ENCODE measurements around the gene CBFA2T2. TPM values are rescaled to one million over a fixed set of nuclear protein-coding genes. Genes with fewer than 3 reads are reported as not detected.

CBFA2T2 gene
- total and polyA plus RNA-seq, 2 donors (not counting 3 experiments of a cell fraction or from before 2014, with no cell fraction given), result 10.7 to 12.1 TPM

- Histone ChIP-seq H3K36me3 (ENCODE audit: control insufficient read depth in 2 of 2, extremely low read depth in 1 of 2, insufficient read depth in 2 of 2, low read length in 2 of 2) (no peaks in the 10 kb centered on the region), H3K4me1 (ENCODE audit: control insufficient read depth, extremely low read depth, insufficient read depth, low read length) (no peaks in the 10 kb centered on the region), H3K4me3 (replicated peaks in 1 of 3; ENCODE audit: insufficient read depth in 1 of 3, low read depth in 1 of 3, low read length in 3 of 3) (no peak overlapping the region), H3K9ac (replicated peaks; ENCODE audit: extremely low read depth, insufficient read depth, low read length) (no peak overlapping the region), H3K27me3 (ENCODE audit: control insufficient read depth in 2 of 2, insufficient read depth in 2 of 2, low read length in 2 of 2) (no peaks in the 10 kb centered on the region), H3K79me2 (ENCODE audit: control insufficient read depth, insufficient read depth, low read length) (no peaks in the 10 kb centered on the region), H2AFZ (ENCODE audit: low read depth, low read length) (no peak overlapping the region), H4K20me1 (replicated peaks; ENCODE audit: control insufficient read depth, extremely low read depth, insufficient read depth, low read length) (peaks cover 4% of the 10 kb centered on the region), H3K9me1 (replicated peaks; ENCODE audit: control insufficient read depth, extremely low read depth, insufficient read depth, low read length) (no peaks in the 10 kb centered on the region), H3K9me3 (replicated peaks; ENCODE audit: control insufficient read depth, insufficient read depth, low read length) (no peaks in the 10 kb centered on the region), H3K4me2 (ENCODE audit: insufficient read depth, low read length) (no peak overlapping the region), H3K27ac (ENCODE audit: insufficient read depth, low read depth, low read length) (no peak overlapping the region)
- no peak for FAIRE-seq
- intact Hi-C loops (cut with micrococcal nuclease) (no loop called here), dilution Hi-C loops (cut with MboI; ENCODE audit: extremely low pct_ligation_motif_present, low sequenced_read_pairs) (no loop called here)
- no peak for TF ChIP-seq EZH2 (IDR thresholded peaks at IDR 0.05; ENCODE audit: borderline replicate concordance, low read depth, low read length, severe bottlenecking)
- no peak for TF ChIP-seq POLR2AphosphoS5 (IDR thresholded peaks at IDR 0.05; ENCODE audit: insufficient read depth, low read depth, low read length)
- no peak for TF ChIP-seq MAX (IDR thresholded peaks at IDR 0.05; ENCODE audit: insufficient read depth, insufficient read length)
- TF ChIP-seq GATA2 (IDR thresholded peaks at IDR 0.05; ENCODE audit: insufficient read depth, insufficient read length, low read depth, low read length), result no peak
- TF ChIP-seq CTCF (IDR thresholded peaks at IDR 0.05; ENCODE audit: extremely low read depth in 1 of 2, insufficient read depth in 1 of 2, low read depth in 1 of 2, low read length in 2 of 2), result no peak
- TF ChIP-seq FOS (IDR thresholded peaks at IDR 0.05; ENCODE audit: borderline replicate concordance, insufficient read depth, low read length), result no peak
- TF ChIP-seq JUN (IDR thresholded peaks at IDR 0.05; ENCODE audit: borderline replicate concordance, insufficient read depth, insufficient read length, low read depth), result no peak
- TF ChIP-seq MYC (IDR thresholded peaks at IDR 0.05; ENCODE audit: low read depth, low read length), result no peak
- TF ChIP-seq POLR2A (IDR thresholded peaks at IDR 0.05; ENCODE audit: low read depth, low read length), result no peak
- no peak for DNase-seq (ENCODE audit: low read depth, low spot score)
- BruUV-seq (replicated peaks), result no TSS peak
- CTCF ChIA-PET, result interaction anchor here (0.9 to 1.2 kb wide), 3 partner anchors 8 to 17 kb away, joined by 3 to 4 read pairs (median 3); no protein-coding TSS in a partner anchor
- POLR2A ChIA-PET, result interaction anchor here (0.7 kb wide), 2 partner anchors 28 to 56 kb away, joined by 3 to 4 read pairs; partner anchors contain the start of gene CBFA2T2
These were observed 55.9 kb downstream of the CBFA2T2 start for GRCh38 chr20:33545763-33546162.
